IMR-90 (cell line): ENCODE measurements around the gene SLC9C2. TPM values are rescaled to one million over a fixed set of nuclear protein-coding genes. Genes with fewer than 3 reads are reported as not detected.

ENCODE experiments used
- ATAC-seq: fragments of 200-7000 bp; cut with Tn5 transposase; 2 replicates; pipeline ENCODE4 v1.9.1; 2020; ENCODE audit warnings: low read depth, mild to moderate bottlenecking, moderate library complexity
- BruUV-seq: library from RNA; stranded (reverse); fragments of 400-500 nt; replicated peaks from 2 replicates; lab custom pipeline; 2021; lab: Mats Ljungman, UMichigan
- CTCF ChIA-PET: fragments of 300-600 bp; formaldehyde crosslinking; extraction: SDS; loops from one replicate; lab custom pipeline; 2021; ENCODE audit warnings: antibody characterized with exemption; lab: Yijun Ruan, JAX
- POLR2A ChIA-PET: fragments of 300-600 bp; sonication (Branson Sonifier 250); formaldehyde crosslinking; loops from one replicate; lab custom pipeline; 2022; ENCODE audit warnings: antibody characterized with exemption; ENCODE audit not compliant: unreplicated experiment; lab: Charles Lee
- DNase-seq: peaks from one replicate; pipeline ENCODE4 v3.0.0; 2013
- H2AFZ ChIP-seq: replicated peaks from 2 replicates; pipeline ENCODE3; 2013; ENCODE audit warnings: low read length, mild to moderate bottlenecking; ENCODE audit not compliant: poor library complexity
- H2AK5ac ChIP-seq: 2 replicates; pipeline ENCODE4 v1.6.1; 2013; ENCODE audit warnings: low read depth, low read length, inconsistent platforms
- H2AK9ac ChIP-seq: replicated peaks from 2 replicates; pipeline ENCODE3; 2013; ENCODE audit warnings: mild to moderate bottlenecking, low read depth, low read length, moderate library complexity; ENCODE audit not compliant: poor library complexity
- H2BK120ac ChIP-seq: 2 replicates; pipeline ENCODE4 v1.6.1; 2013; ENCODE audit warnings: low read depth, low read length, inconsistent platforms
- H2BK15ac ChIP-seq: 3 replicates; pipeline ENCODE4 v1.6.1; 2013; ENCODE audit warnings: low read depth, low read length, inconsistent platforms
- H2BK20ac ChIP-seq: 2 replicates; pipeline ENCODE4 v1.6.1; 2013; ENCODE audit warnings: low read depth, mild to moderate bottlenecking, inconsistent platforms, low read length, moderate library complexity
- H2BK5ac ChIP-seq: 2 replicates; pipeline ENCODE4 v1.6.1; 2013; ENCODE audit warnings: mild to moderate bottlenecking, low read depth, low read length, inconsistent platforms; ENCODE audit not compliant: poor library complexity, severe bottlenecking
- H3K14ac ChIP-seq: replicated peaks from 2 replicates; pipeline ENCODE4 v1.6.1; 2013; ENCODE audit warnings: low read depth, low read length, inconsistent platforms
- H3K18ac ChIP-seq: 2 replicates; pipeline ENCODE4 v1.6.1; 2013; ENCODE audit warnings: low read depth, low read length, control low read depth
- H3K23ac ChIP-seq: 2 replicates; pipeline ENCODE4 v1.6.1; 2013; ENCODE audit warnings: low read depth, low read length, inconsistent platforms
- H3K27ac ChIP-seq: 2 replicates; pipeline ENCODE4 v1.5.1; 2013; ENCODE audit warnings: mild to moderate bottlenecking, control low read depth, low read length; ENCODE audit not compliant: insufficient read depth
- H3K27me3 ChIP-seq: 2 replicates; pipeline ENCODE4 v1.6.1; 2013; ENCODE audit warnings: low read length; ENCODE audit not compliant: control insufficient read depth, insufficient read depth
- H3K36me3 ChIP-seq: 2 replicates; pipeline ENCODE4 v1.6.1; 2013; ENCODE audit warnings: low read length, mixed read lengths; ENCODE audit not compliant: control insufficient read depth, insufficient read depth
- H3K4ac ChIP-seq: 2 replicates; pipeline ENCODE4 v1.6.1; 2013; ENCODE audit warnings: low read depth, low read length, inconsistent platforms
- H3K4me1 ChIP-seq: 2 replicates; pipeline ENCODE4 v1.6.1; 2013; ENCODE audit warnings: low read length, mixed read lengths; ENCODE audit not compliant: control insufficient read depth, insufficient read depth
- H3K4me2 ChIP-seq: 2 replicates; pipeline ENCODE4 v1.6.1; 2013; ENCODE audit warnings: low read depth, mild to moderate bottlenecking, control low read depth, low read length, moderate library complexity
- H3K4me3 ChIP-seq: 2 replicates; pipeline ENCODE4 v1.5.1; 2013; ENCODE audit warnings: low read depth, mild to moderate bottlenecking, control low read depth, low read length, moderate library complexity; ENCODE audit not compliant: insufficient read depth
- H3K56ac ChIP-seq: 2 replicates; pipeline ENCODE4 v1.6.1; 2013; ENCODE audit warnings: low read length, inconsistent platforms; ENCODE audit not compliant: insufficient read depth; ENCODE audit errors: extremely low read depth
- H3K79me1 ChIP-seq, 2 experiments: 2 replicates each; pipeline ENCODE4 v1.6.1; 2013; ENCODE audit warnings: low read length in 2 of 2, inconsistent platforms in 1 of 2, low read depth in 1 of 2
- H3K9ac ChIP-seq: 2 replicates; pipeline ENCODE4 v1.6.1; 2013; ENCODE audit warnings: low read depth, low read length, control low read depth
- H3K9me1 ChIP-seq: 2 replicates; pipeline ENCODE4 v1.6.1; 2013; ENCODE audit warnings: low read length, inconsistent platforms; ENCODE audit not compliant: insufficient read depth
- H3K9me3 ChIP-seq: 2 replicates; pipeline ENCODE4 v1.6.1; 2013; ENCODE audit warnings: low read length; ENCODE audit not compliant: control insufficient read depth, insufficient read depth
- H4K20me1 ChIP-seq: 2 replicates; pipeline ENCODE4 v1.6.1; 2013; ENCODE audit warnings: low read length, inconsistent platforms; ENCODE audit not compliant: insufficient read depth
- H4K5ac ChIP-seq: 2 replicates; pipeline ENCODE4 v1.6.1; 2013; ENCODE audit warnings: mild to moderate bottlenecking, low read depth, low read length, control low read depth
- H4K8ac ChIP-seq, 2 experiments: 2 replicates each; pipeline ENCODE4 v1.6.1; 2013; ENCODE audit warnings: low read depth in 2 of 2, low read length in 2 of 2, control low read depth in 1 of 2, inconsistent platforms in 1 of 2
- H4K91ac ChIP-seq: 2 replicates; pipeline ENCODE4 v1.6.1; 2013; ENCODE audit warnings: low read depth, low read length, inconsistent platforms; ENCODE audit not compliant: insufficient read depth
- BHLHE40 ChIP-seq: fragments of 150-350 bp; IDR thresholded peaks from 2 replicates; pipeline ENCODE4 v1.6.1; 2016; ENCODE audit warnings: mild to moderate bottlenecking, low read depth, low read length
- CEBPB ChIP-seq: IDR thresholded peaks from 2 replicates; pipeline ENCODE4 v1.6.1; 2012; ENCODE audit warnings: low read depth, low read length, improper control_type of control experiment
- CHD1 ChIP-seq: IDR thresholded peaks from 2 replicates; pipeline ENCODE4 v1.6.1; 2012; ENCODE audit warnings: low read depth, low read length, improper control_type of control experiment
- ELK1 ChIP-seq: fragments of 150-350 bp; IDR thresholded peaks from 2 replicates; pipeline ENCODE4 v1.6.1; 2016; ENCODE audit warnings: low read depth, mild to moderate bottlenecking, low read length, moderate library complexity, borderline replicate concordance
- FOS ChIP-seq: fragments of 150-350 bp; IDR thresholded peaks from 2 replicates; pipeline ENCODE4 v1.6.1; 2016; ENCODE audit warnings: low read depth, low read length
- MAFK ChIP-seq: IDR thresholded peaks from 2 replicates; pipeline ENCODE4 v1.6.1; 2012; ENCODE audit warnings: low read depth, low read length, improper control_type of control experiment
- MAZ ChIP-seq: IDR thresholded peaks from 2 replicates; pipeline ENCODE4 v1.6.1; 2012; ENCODE audit warnings: low read depth, mild to moderate bottlenecking, low read length, improper control_type of control experiment, moderate library complexity, borderline replicate concordance
- MXI1 ChIP-seq: IDR thresholded peaks from 2 replicates; pipeline ENCODE4 v1.6.1; 2012; ENCODE audit warnings: low read depth, mild to moderate bottlenecking, low read length, moderate library complexity, borderline replicate concordance
- NFE2L2 ChIP-seq: fragments of 150-350 bp; IDR thresholded peaks from 2 replicates; pipeline ENCODE4 v1.6.1; 2016; ENCODE audit warnings: low read depth, mild to moderate bottlenecking, low read length
- POLR2A ChIP-seq: IDR thresholded peaks from 2 replicates; pipeline ENCODE4 v1.6.1; 2012; ENCODE audit warnings: mild to moderate bottlenecking, low read depth, low read length
- RAD21 ChIP-seq: IDR thresholded peaks from 2 replicates; pipeline ENCODE4 v1.6.1; 2012; ENCODE audit warnings: low read length, improper control_type of control experiment
- RCOR1 ChIP-seq: IDR thresholded peaks from 2 replicates; pipeline ENCODE4 v1.6.1; 2012; ENCODE audit warnings: mild to moderate bottlenecking, low read length, improper control_type of control experiment; ENCODE audit not compliant: insufficient replicate concordance
- RFX5 ChIP-seq: IDR thresholded peaks from 2 replicates; pipeline ENCODE4 v1.8.0; 2012; ENCODE audit warnings: low read depth, mild to moderate bottlenecking, low read length, moderate library complexity
- SMC3 ChIP-seq: fragments of 150-350 bp; IDR thresholded peaks from 2 replicates; pipeline ENCODE4 v1.6.1; 2016; ENCODE audit warnings: low read depth, mild to moderate bottlenecking, antibody characterized with exemption, low read length, moderate library complexity
- dilution Hi-C: fragments of 300-500 bp; cut with HindIII; formaldehyde crosslinking; loops from one replicate; pipeline ENCODE4 v1.14.3; 2018; ENCODE audit warnings: low sequenced_read_pairs; ENCODE audit not compliant: unreplicated experiment
- in situ Hi-C: fragments of 300-500 bp; cut with MboI; formaldehyde crosslinking; loops from 3 replicates; pipeline ENCODE4 v1.14.3; 2019; ENCODE audit warnings: low sequenced_read_pairs, inconsistent platforms, mixed read lengths
- intact Hi-C: fragments of 100-400 bp; cut with micrococcal nuclease; formaldehyde crosslinking; loops from 2 replicates; pipeline ENCODE4 v1.10.0; 2022
- polyA plus RNA-seq, 3 experiments: library from polyadenylated mRNA; depleted of rRNA; stranded (reverse); fragments of >200 nt; gene quantifications; 2 replicates each; pipeline ENCODE4 v1.2.3, GENCODE V29; 2012; ENCODE audit warnings: low replicate concordance in 1 of 3
- total RNA-seq: library from RNA; depleted of rRNA; stranded (reverse); fragments of >200 nt; gene quantifications from 2 replicates; pipeline ENCODE4 v1.2.3, GENCODE V29; 2012
- TF ChIP-seq, protein P1 (sequence below): conservative IDR thresholded peaks from 2 replicates; pipeline ENCODE4 v1.5.1; 2012; ENCODE audit warnings: mild to moderate bottlenecking, low read depth, low read length, improper control_type of control experiment
- TF ChIP-seq, protein P2 (sequence below): fragments of 150-350 bp; IDR thresholded peaks from 2 replicates; pipeline ENCODE4 v1.6.1; 2017; ENCODE audit warnings: mild to moderate bottlenecking, antibody characterized with exemption, low read length, low read depth

Gene SLC9C2
- total and polyA plus RNA-seq, 2 of the 4 experiments (the other 2 are of a cell fraction), result not detected

DNA sequence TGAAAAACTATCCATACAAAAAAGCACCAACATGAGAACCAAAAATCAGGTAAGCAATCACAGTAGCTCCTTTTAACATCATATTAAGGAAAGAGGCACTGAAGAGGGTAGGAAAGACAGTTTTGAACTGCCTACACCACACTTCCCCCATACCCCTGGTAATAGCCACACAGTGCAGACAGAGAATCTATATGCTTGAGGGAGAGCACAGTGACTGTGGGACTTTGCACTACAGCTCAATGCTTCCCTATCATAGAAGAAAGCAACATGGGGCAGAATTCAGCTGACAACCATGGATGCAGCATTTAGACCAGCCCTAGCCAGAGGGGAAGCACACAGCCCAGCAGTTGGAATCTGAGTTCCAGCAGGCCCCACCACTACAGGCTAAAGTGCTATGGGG, 24.4 kb upstream of the SLC9C2 start:
- Histone ChIP-seq H3K4me3 (no peak overlapping the region), H3K9me1 (no peaks in the 10 kb centered on the region), H3K9ac (no peak overlapping the region), H2AFZ (no peak overlapping the region), H2BK5ac (no peak overlapping the region), H3K23ac (no peak overlapping the region), H3K27ac (no peak overlapping the region), H2BK20ac (no peak overlapping the region), H4K8ac (no peak overlapping the region), H2AK9ac (no peak overlapping the region), H2BK120ac (no peak overlapping the region), H2BK15ac (no peak overlapping the region), H3K79me1 (no peaks in the 10 kb centered on the region), H3K4me1 (no peaks in the 10 kb centered on the region), H3K27me3 (no peaks in the 10 kb centered on the region; the same call in 1 of the 2 replicates), H4K20me1 (no peaks in the 10 kb centered on the region), H3K9me3 (no peaks in the 10 kb centered on the region), H4K91ac (no peak overlapping the region), H3K4ac (no peak overlapping the region), H3K56ac (no peak overlapping the region), H3K36me3 (no peaks in the 10 kb centered on the region), H3K18ac (no peak overlapping the region), H3K4me2 (no peak overlapping the region), H2AK5ac (no peak overlapping the region), H4K5ac (no peak overlapping the region), H3K14ac (no peak overlapping the region)
- ChIA-PET POLR2A (no interaction called here), CTCF (no interaction called here)
- DNase-seq (no peak), ATAC-seq (no peak)
- TF ChIP-seq CEBPB, result no peak
- TF ChIP-seq, protein P1, sequence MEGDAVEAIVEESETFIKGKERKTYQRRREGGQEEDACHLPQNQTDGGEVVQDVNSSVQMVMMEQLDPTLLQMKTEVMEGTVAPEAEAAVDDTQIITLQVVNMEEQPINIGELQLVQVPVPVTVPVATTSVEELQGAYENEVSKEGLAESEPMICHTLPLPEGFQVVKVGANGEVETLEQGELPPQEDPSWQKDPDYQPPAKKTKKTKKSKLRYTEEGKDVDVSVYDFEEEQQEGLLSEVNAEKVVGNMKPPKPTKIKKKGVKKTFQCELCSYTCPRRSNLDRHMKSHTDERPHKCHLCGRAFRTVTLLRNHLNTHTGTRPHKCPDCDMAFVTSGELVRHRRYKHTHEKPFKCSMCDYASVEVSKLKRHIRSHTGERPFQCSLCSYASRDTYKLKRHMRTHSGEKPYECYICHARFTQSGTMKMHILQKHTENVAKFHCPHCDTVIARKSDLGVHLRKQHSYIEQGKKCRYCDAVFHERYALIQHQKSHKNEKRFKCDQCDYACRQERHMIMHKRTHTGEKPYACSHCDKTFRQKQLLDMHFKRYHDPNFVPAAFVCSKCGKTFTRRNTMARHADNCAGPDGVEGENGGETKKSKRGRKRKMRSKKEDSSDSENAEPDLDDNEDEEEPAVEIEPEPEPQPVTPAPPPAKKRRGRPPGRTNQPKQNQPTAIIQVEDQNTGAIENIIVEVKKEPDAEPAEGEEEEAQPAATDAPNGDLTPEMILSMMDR, result no peak
- TF ChIP-seq MXI1, result no peak
- TF ChIP-seq, protein P2, sequence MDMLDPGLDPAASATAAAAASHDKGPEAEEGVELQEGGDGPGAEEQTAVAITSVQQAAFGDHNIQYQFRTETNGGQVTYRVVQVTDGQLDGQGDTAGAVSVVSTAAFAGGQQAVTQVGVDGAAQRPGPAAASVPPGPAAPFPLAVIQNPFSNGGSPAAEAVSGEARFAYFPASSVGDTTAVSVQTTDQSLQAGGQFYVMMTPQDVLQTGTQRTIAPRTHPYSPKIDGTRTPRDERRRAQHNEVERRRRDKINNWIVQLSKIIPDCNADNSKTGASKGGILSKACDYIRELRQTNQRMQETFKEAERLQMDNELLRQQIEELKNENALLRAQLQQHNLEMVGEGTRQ, result no peak
- no peak for TF ChIP-seq SMC3
- no peak for TF ChIP-seq ELK1
- no peak for TF ChIP-seq POLR2A
- TF ChIP-seq MAZ, result no peak
- no peak for TF ChIP-seq MAFK
- no peak for TF ChIP-seq BHLHE40
- no peak for TF ChIP-seq RCOR1
- no peak for TF ChIP-seq RFX5
- no peak for TF ChIP-seq NFE2L2
- no peak for TF ChIP-seq FOS
- TF ChIP-seq RAD21, result no peak
- no peak for TF ChIP-seq CHD1
- dilution Hi-C loops (no loop called here), in situ Hi-C loops (no loop called here), intact Hi-C loops (no loop called here)
- no TSS peak for BruUV-seq
